CD4-positive, alpha-beta T cell (primary cell): ENCODE data around the gene EIF4E1B. TPM values are rescaled to one million over a fixed set of nuclear protein-coding genes. Genes with fewer than 3 reads are reported as not detected.

Experiments used
- ATAC-seq: fragments of 200-7000 bp; cut with Tn5 transposase; one replicate; pipeline ENCODE4 v1.10.0; 2022; ENCODE audit warnings: mild to moderate bottlenecking; ENCODE audit not compliant: poor library complexity
- CTCF ChIA-PET: fragments of 350-600 bp; sonication (Branson Sonifier 250); formaldehyde crosslinking; loops from one replicate; lab custom pipeline; 2021; ENCODE audit warnings: antibody characterized with exemption, inconsistent platforms; lab: Charles Lee
- POLR2A ChIA-PET: fragments of 350-600 bp; sonication (Branson Sonifier 250); formaldehyde crosslinking; loops from one replicate; lab custom pipeline; 2021; ENCODE audit warnings: antibody characterized with exemption, inconsistent platforms; lab: Charles Lee
- DNase-seq, 14 experiments: peaks; one replicate each; pipeline ENCODE4 v3.0.0-alpha.2; 2013 to 2020; ENCODE audit warnings: mixed read lengths in 2 of 14
- H3K27ac ChIP-seq, 2 donors: one replicate each; pipeline versions ENCODE4 v1.5.1 to v1.7.0; 2013; ENCODE audit warnings: low read length in 2 of 2, low read depth in 1 of 2, mild to moderate bottlenecking in 1 of 2
- H3K27me3 ChIP-seq, 2 experiments: 1 replicate in 1 of 2; 2 replicates in 1 of 2; pipeline versions ENCODE4 v1.6.1 to v1.7.0; 2013; ENCODE audit warnings: low read length in 2 of 2, control low read depth in 1 of 2, mild to moderate bottlenecking in 1 of 2, moderate library complexity in 1 of 2; ENCODE audit not compliant: insufficient read depth in 2 of 2, control insufficient read depth in 1 of 2
- H3K36me3 ChIP-seq: one replicate; pipeline ENCODE4 v1.6.1; 2013; ENCODE audit warnings: low read length, control low read depth; ENCODE audit not compliant: insufficient read depth
- H3K4me1 ChIP-seq: one replicate; pipeline ENCODE4 v1.6.1; 2013; ENCODE audit warnings: low read length, control low read depth; ENCODE audit not compliant: insufficient read depth
- H3K4me3 ChIP-seq: one replicate; pipeline ENCODE4 v1.5.1; 2013; ENCODE audit warnings: mild to moderate bottlenecking, low read length, moderate library complexity
- H3K9me3 ChIP-seq, 2 experiments: 1 replicate in 1 of 2; 2 replicates in 1 of 2; pipeline versions ENCODE4 v1.6.1 to v1.7.0; 2013; ENCODE audit warnings: low read length in 2 of 2, mild to moderate bottlenecking in 2 of 2, control low read depth in 1 of 2, moderate library complexity in 1 of 2; ENCODE audit not compliant: control insufficient read depth in 1 of 2, insufficient read depth in 1 of 2
- H3K27ac Mint-ChIP-seq: one replicate; pipeline ENCODE4 v1.8.0; 2020; ENCODE audit warnings: mixed read lengths
- H3K27me3 Mint-ChIP-seq: one replicate; pipeline ENCODE4 v1.8.0; 2021; ENCODE audit warnings: mixed read lengths
- H3K36me3 Mint-ChIP-seq: one replicate; pipeline ENCODE4 v1.8.0; 2021; ENCODE audit warnings: low read depth, mixed read lengths
- H3K4me1 Mint-ChIP-seq: one replicate; pipeline ENCODE4 v1.8.0; 2021; ENCODE audit warnings: low read depth, mixed read lengths
- H3K4me3 Mint-ChIP-seq: one replicate; pipeline ENCODE4 v1.8.0; 2020; ENCODE audit warnings: mild to moderate bottlenecking, mixed read lengths
- H3K9me3 Mint-ChIP-seq: one replicate; pipeline ENCODE4 v1.8.0; 2020; ENCODE audit warnings: mixed read lengths
- CTCF ChIP-seq: fragments of 200-600 bp; IDR thresholded peaks from one replicate; pipeline ENCODE4 v1.8.0; 2022; ENCODE audit warnings: antibody characterized with exemption, mild to moderate bottlenecking
- intact Hi-C, 2 experiments: fragments of 100-400 bp; cut with DNase I in 1 of 2; cut with micrococcal nuclease in 1 of 2; formaldehyde crosslinking; loops; one replicate each; pipeline versions ENCODE4 v1.15.1 to v1.9.0; 2023 to 2025; cut with DNase I, micrococcal nuclease
- total RNA-seq, 174 experiments: library from RNA in 2 of 174; stranded (reverse) in 2 of 174; gene quantifications; one replicate each; pipeline ENCODE4 v1.2.3 and lab custom pipeline; 2021 to 2026

Gene EIF4E1B
- total RNA-seq, 2 experiments from 2014 or later, result not detected

- H3K27ac ChIP-seq, result no peak overlapping the region
- Mint-ChIP-seq H3K36me3 (no peaks in the 10 kb centered on the region), H3K27ac (no peak overlapping the region), H3K4me1 (no peaks in the 10 kb centered on the region), H3K27me3 (peaks cover 68% of the 10 kb centered on the region), H3K9me3 (peaks cover 1% of the 10 kb centered on the region), H3K4me3 (no peak overlapping the region)
- H3K4me3 ChIP-seq, result no peak overlapping the region
- POLR2A ChIA-PET, result no interaction called here
- H3K9me3 ChIP-seq, result peaks cover 0 to 16% of the 10 kb centered on the region in 2 experiments
- no peak for ATAC-seq
- CTCF ChIA-PET, result no interaction called here
- H3K36me3 ChIP-seq, result no peaks in the 10 kb centered on the region
- peaks cover 26 to 54% of the 10 kb centered on the region in 2 experiments for H3K27me3 ChIP-seq
- H3K4me1 ChIP-seq, result no peaks in the 10 kb centered on the region
- TF ChIP-seq CTCF, result no peak
- intact Hi-C loops, result no loop called here
- DNase-seq, result no peak
These were observed 60.4 kb downstream of the EIF4E1B start for GRCh38 chr5:176690911-176691310.

- Histone ChIP-seq H3K4me1 (no peaks in the 10 kb centered on the region), H3K9me3 (peaks cover 0 to 16% of the 10 kb centered on the region in 2 experiments), H3K27me3 (peaks cover 26 to 55% of the 10 kb centered on the region in 2 experiments), H3K27ac (no peak overlapping the region), H3K36me3 (no peaks in the 10 kb centered on the region), H3K4me3 (no peak overlapping the region)
- H3K4me3 Mint-ChIP-seq, result no peak overlapping the region
- POLR2A ChIA-PET, result no interaction called here
- CTCF ChIA-PET, result no interaction called here
- TF ChIP-seq CTCF, result no peak
- no peaks in the 10 kb centered on the region for H3K9me3 Mint-ChIP-seq
- intact Hi-C loops, result no loop called here
- H3K36me3 Mint-ChIP-seq, result no peaks in the 10 kb centered on the region
- H3K27ac Mint-ChIP-seq, result no peak overlapping the region
- H3K4me1 Mint-ChIP-seq, result no peaks in the 10 kb centered on the region
- H3K27me3 Mint-ChIP-seq, result peaks cover 72% of the 10 kb centered on the region
- DNase-seq (no peak), ATAC-seq (no peak)
These were observed 61.0 kb downstream of the EIF4E1B start for GRCh38 chr5:176691524-176691923.

GRCh38 chr5:176692326-176692725, 61.9 kb downstream of the EIF4E1B start:
- H3K36me3 ChIP-seq, result no peaks in the 10 kb centered on the region
- ATAC-seq, result no peak
- intact Hi-C loops, result no loop called here
- H3K27ac ChIP-seq, result no peak overlapping the region
- no peaks in the 10 kb centered on the region for H3K4me1 ChIP-seq
- Mint-ChIP-seq H3K4me3 (no peak overlapping the region), H3K4me1 (no peaks in the 10 kb centered on the region), H3K36me3 (no peaks in the 10 kb centered on the region), H3K27ac (no peak overlapping the region), H3K9me3 (no peaks in the 10 kb centered on the region), H3K27me3 (peaks cover 74% of the 10 kb centered on the region)
- DNase-seq, result no peak
- H3K4me3 ChIP-seq, result no peak overlapping the region
- peaks cover 33 to 62% of the 10 kb centered on the region in 2 experiments for H3K27me3 ChIP-seq
- ChIA-PET CTCF (no interaction called here), POLR2A (no interaction called here)
- TF ChIP-seq CTCF, result no peak
- H3K9me3 ChIP-seq, result peaks cover 0 to 13% of the 10 kb centered on the region in 2 experiments
